ENCODE data around the gene MKLN1.

DNA sequence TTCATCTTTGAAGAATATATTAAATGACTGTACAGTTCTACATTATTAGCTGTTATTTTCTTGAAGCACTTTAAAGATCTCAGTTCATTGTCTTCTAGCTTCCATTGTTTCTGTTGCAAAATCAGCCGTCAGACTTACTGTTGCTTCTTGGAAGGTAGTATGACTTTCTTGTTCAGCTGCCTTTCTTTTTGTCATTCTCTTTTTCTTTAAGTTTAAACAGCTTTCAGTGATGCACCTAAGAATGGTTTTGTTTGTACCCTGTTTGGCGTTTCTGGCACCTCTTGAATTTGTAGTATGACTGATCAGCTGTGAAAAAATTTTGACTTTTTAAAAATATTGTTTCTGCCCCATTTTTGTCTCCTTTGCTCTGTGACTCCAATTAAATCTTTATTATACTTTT lies 9.3 kb downstream of the MKLN1 start:
- no peak for TF ChIP-seq POLR2A (IDR thresholded peaks at IDR 0.05; ENCODE audit: low read depth, low read length)
- TF ChIP-seq TAF1 (IDR thresholded peaks at IDR 0.05; ENCODE audit: borderline replicate concordance, low read depth, low read length) = no peak

Data from GM12892 (cell line).